ENCODE data around the gene NDUFA12.

NDUFA12 gene

GRCh38 chr12:94942663-94943062 is 60.8 kb downstream of the NDUFA12 start:
- H3K27ac Mint-ChIP-seq, result peak overlapping the region; percentile 32
- ATAC-seq (ENCODE audit: low read depth), result no peak
- DNase-seq (ENCODE audit: low spot score in 2 of 2), result no peak
- H3K9me3 Mint-ChIP-seq, result peaks cover 8% of the 10 kb centered on the region
- H3K27me3 Mint-ChIP-seq, result no peaks in the 10 kb centered on the region
- peaks cover 7% of the 10 kb centered on the region for H3K36me3 Mint-ChIP-seq
- H3K4me1 Mint-ChIP-seq, result peaks cover 9% of the 10 kb centered on the region
- H3K4me3 Mint-ChIP-seq, result no peak overlapping the region

GRCh38 chr12:94941440-94941862 is 62.0 kb downstream of the NDUFA12 start:
- Mint-ChIP-seq H3K4me3 (no peak overlapping the region), H3K9me3 (peaks cover 8% of the 10 kb centered on the region), H3K27ac (peak overlapping the region; percentile 40), H3K27me3 (no peaks in the 10 kb centered on the region), H3K4me1 (peaks cover 9% of the 10 kb centered on the region), H3K36me3 (peaks cover 7% of the 10 kb centered on the region)
- DNase-seq (ENCODE audit: low spot score in 2 of 2) (no peak), ATAC-seq (ENCODE audit: low read depth) (peak; percentile 38)

- peaks cover 8% of the 10 kb centered on the region for H3K9me3 Mint-ChIP-seq
- peak overlapping the region; percentile 40 for H3K27ac Mint-ChIP-seq
- ATAC-seq (ENCODE audit: low read depth), result no peak
- peaks cover 9% of the 10 kb centered on the region for H3K4me1 Mint-ChIP-seq
- H3K27me3 Mint-ChIP-seq, result no peaks in the 10 kb centered on the region
- H3K36me3 Mint-ChIP-seq, result peaks cover 7% of the 10 kb centered on the region
- DNase-seq (ENCODE audit: low spot score in 2 of 2), result no peak
- H3K4me3 Mint-ChIP-seq, result no peak overlapping the region
These were observed 62.7 kb downstream of the NDUFA12 start for GRCh38 chr12:94940771-94941170.

GRCh38 chr12:94938583-94938982 is 64.9 kb downstream of the NDUFA12 start:
- no peak for DNase-seq (ENCODE audit: low spot score in 2 of 2)
- no peak overlapping the region for H3K27ac Mint-ChIP-seq
- ATAC-seq (ENCODE audit: low read depth), result no peak
- no peaks in the 10 kb centered on the region for H3K27me3 Mint-ChIP-seq
- H3K9me3 Mint-ChIP-seq, result no peaks in the 10 kb centered on the region
- H3K4me1 Mint-ChIP-seq, result peaks cover 6% of the 10 kb centered on the region
- H3K36me3 Mint-ChIP-seq, result no peaks in the 10 kb centered on the region
- H3K4me3 Mint-ChIP-seq, result no peak overlapping the region

GRCh38 chr12:94930772-94931171 is 72.7 kb downstream of the NDUFA12 start:
- ATAC-seq (ENCODE audit: low read depth) (no peak), DNase-seq (ENCODE audit: low spot score in 2 of 2) (no peak)
- Mint-ChIP-seq H3K4me1 (no peaks in the 10 kb centered on the region), H3K27ac (no peak overlapping the region), H3K4me3 (no peak overlapping the region), H3K9me3 (no peaks in the 10 kb centered on the region), H3K36me3 (no peaks in the 10 kb centered on the region), H3K27me3 (no peaks in the 10 kb centered on the region)

- Mint-ChIP-seq H3K27me3 (no peaks in the 10 kb centered on the region), H3K9me3 (no peaks in the 10 kb centered on the region), H3K36me3 (no peaks in the 10 kb centered on the region), H3K4me3 (no peak overlapping the region), H3K4me1 (no peaks in the 10 kb centered on the region), H3K27ac (no peak overlapping the region)
- DNase-seq (ENCODE audit: low spot score in 2 of 2) (no peak), ATAC-seq (ENCODE audit: low read depth) (no peak)
These were observed 73.3 kb downstream of the NDUFA12 start for GRCh38 chr12:94930216-94930654.

- no peak for DNase-seq (ENCODE audit: low spot score in 2 of 2)
- Mint-ChIP-seq H3K4me1 (no peaks in the 10 kb centered on the region), H3K27me3 (no peaks in the 10 kb centered on the region), H3K9me3 (no peaks in the 10 kb centered on the region), H3K4me3 (no peak overlapping the region), H3K27ac (no peak overlapping the region), H3K36me3 (no peaks in the 10 kb centered on the region)
- no peak for ATAC-seq (ENCODE audit: low read depth)
These were observed 73.7 kb downstream of the NDUFA12 start for GRCh38 chr12:94929780-94930179.

- no peak for ATAC-seq (ENCODE audit: low read depth)
- no peak overlapping the region for H3K4me3 Mint-ChIP-seq
These were observed 77.8 kb downstream of the NDUFA12 start for GRCh38 chr12:94925729-94926128.

GRCh38 chr12:94925206-94925605 is 78.3 kb downstream of the NDUFA12 start:
- DNase-seq (ENCODE audit: low spot score in 2 of 2) (no peak), ATAC-seq (ENCODE audit: low read depth) (no peak)
- peaks cover 6% of the 10 kb centered on the region for H3K4me1 Mint-ChIP-seq
- no peaks in the 10 kb centered on the region for H3K9me3 Mint-ChIP-seq
- H3K36me3 Mint-ChIP-seq, result no peaks in the 10 kb centered on the region
- H3K27ac Mint-ChIP-seq, result no peak overlapping the region
- H3K27me3 Mint-ChIP-seq, result no peaks in the 10 kb centered on the region
- H3K4me3 Mint-ChIP-seq, result no peak overlapping the region

More at GRCh38 chr12:94925729-94926128, 77.8 kb downstream of the NDUFA12 start:
- Mint-ChIP-seq H3K27me3 (no peaks in the 10 kb centered on the region), H3K9me3 (no peaks in the 10 kb centered on the region), H3K27ac (no peak overlapping the region), H3K36me3 (no peaks in the 10 kb centered on the region), H3K4me1 (peaks cover 6% of the 10 kb centered on the region)
- DNase-seq (ENCODE audit: low spot score in 2 of 2), result no peak

GRCh38 chr12:94922561-94922960 is 80.9 kb downstream of the NDUFA12 start:
- no peak overlapping the region for H3K4me3 Mint-ChIP-seq
- H3K9me3 Mint-ChIP-seq, result no peaks in the 10 kb centered on the region
- DNase-seq (ENCODE audit: low spot score in 2 of 2) (no peak), ATAC-seq (ENCODE audit: low read depth) (no peak)
- H3K36me3 Mint-ChIP-seq, result no peaks in the 10 kb centered on the region
- H3K27ac Mint-ChIP-seq, result no peak overlapping the region
- H3K4me1 Mint-ChIP-seq, result peaks cover 6% of the 10 kb centered on the region
- H3K27me3 Mint-ChIP-seq, result no peaks in the 10 kb centered on the region
